Smooth muscle cell (in vitro differentiated cells): ENCODE results near the gene KRTCAP2. TPM values are rescaled to one million over a fixed set of nuclear protein-coding genes. Genes with fewer than 3 reads are reported as not detected.
A peak's percentile ranks its signal among the peaks of the same experiment; 100 is the strongest.
"Not testable (repeated sequence)": the region's sequence is repeated elsewhere in the genome, so short reads cannot be mapped to it uniquely, and the experiment has no call there.

Experiments
- DNase-seq: peaks from one replicate; lab custom pipeline; 2025; ENCODE audit not compliant: unreplicated experiment; lab: John Stamatoyannopoulos, UW
- H2AFZ ChIP-seq: fragments of 200-600 bp; sonication (generic); 2 replicates; pipeline ENCODE4 v1.6.0; 2016; ENCODE audit warnings: antibody characterized with exemption, low read depth, mild to moderate bottlenecking
- H3F3A ChIP-seq: fragments of 200-600 bp; sonication (generic); 2 replicates; pipeline ENCODE4 v1.6.0; 2017; ENCODE audit warnings: antibody characterized with exemption, low read depth
- H3K27ac ChIP-seq: fragments of 200-600 bp; sonication (generic); 2 replicates; pipeline ENCODE4 v1.5.1; 2016; ENCODE audit warnings: low read depth, mild to moderate bottlenecking
- H3K27me3 ChIP-seq: fragments of 200-600 bp; sonication (generic); 2 replicates; pipeline ENCODE4 v1.6.1; 2016; ENCODE audit warnings: low read depth, mild to moderate bottlenecking
- H3K36me3 ChIP-seq: fragments of 200-600 bp; sonication (generic); 2 replicates; pipeline ENCODE4 v1.5.1; 2016; ENCODE audit warnings: low read depth
- H3K4me1 ChIP-seq: fragments of 200-600 bp; sonication (generic); 2 replicates; pipeline ENCODE4 v1.5.1; 2016; ENCODE audit warnings: low read depth
- H3K4me2 ChIP-seq: fragments of 200-600 bp; sonication (generic); 2 replicates; pipeline ENCODE4 v1.6.0; 2016; ENCODE audit warnings: mild to moderate bottlenecking
- H3K4me3 ChIP-seq: fragments of 200-600 bp; sonication (generic); 2 replicates; pipeline ENCODE4 v1.5.1; 2016; ENCODE audit warnings: mild to moderate bottlenecking
- H3K79me2 ChIP-seq: fragments of 200-600 bp; sonication (generic); 2 replicates; pipeline ENCODE4 v1.6.0; 2016; ENCODE audit warnings: low read depth, mild to moderate bottlenecking
- H3K9ac ChIP-seq: fragments of 200-600 bp; sonication (generic); 2 replicates; pipeline ENCODE4 v1.6.0; 2016; ENCODE audit warnings: low read depth
- H3K9me3 ChIP-seq: fragments of 200-600 bp; sonication (generic); replicated peaks from 2 replicates; pipeline ENCODE4 v1.5.1; 2016; ENCODE audit warnings: low read depth
- H4K20me1 ChIP-seq: fragments of 200-600 bp; sonication (generic); 2 replicates; pipeline ENCODE4 v1.6.0; 2016; ENCODE audit warnings: low read depth
- CTCF ChIP-seq: fragments of 200-600 bp; sonication (generic); IDR thresholded peaks from 2 replicates; pipeline ENCODE4 v1.5.1; 2017; ENCODE audit warnings: borderline replicate concordance, mild to moderate bottlenecking, antibody characterized with exemption; ENCODE audit not compliant: insufficient read depth, poor library complexity, severe bottlenecking
- WGBS: methylation state at CpG from one replicate; pipeline ENCODE4 v1.1.7; 2016; ENCODE audit warnings: low lambda C conversion rate; 5-methylcytosine and 5-hydroxymethylcytosine counted together
- polyA plus RNA-seq: library from polyadenylated mRNA; unstranded; fragments of >200 nt; fragmentation: Nextera tagmentation; extraction: Ambion mirVana; gene quantifications from 2 replicates; pipeline ENCODE4 v1.2.1, GENCODE V29; 2016
- total RNA-seq: library from RNA; depleted of rRNA; stranded (reverse); fragments of >200 nt; gene quantifications from 2 replicates; pipeline ENCODE4 v1.2.3, GENCODE V29; 2014

The KRTCAP2 gene
- total and polyA plus RNA-seq, 2 experiments from 2014 or later, result 283 to 607 TPM

GRCh38 chr1:155168456-155169210, 4.5 kb downstream of the KRTCAP2 start:
- H3K79me2 ChIP-seq, result peaks cover 16% of the 10 kb centered on the region
- no peak for DNase-seq
- H3K27me3 ChIP-seq, result no peaks in the 10 kb centered on the region
- no peak overlapping the region for H3K4me2 ChIP-seq
- no peak overlapping the region for H2AFZ ChIP-seq
- no peak for TF ChIP-seq CTCF
- no peak overlapping the region for H3K9ac ChIP-seq
- no peak overlapping the region for H3K4me3 ChIP-seq
- H3K4me1 ChIP-seq, result peaks cover 13% of the 10 kb centered on the region
- H3K9me3 ChIP-seq, result no peaks in the 10 kb centered on the region
- no peaks in the 10 kb centered on the region for H3F3A ChIP-seq
- H4K20me1 ChIP-seq, result no peaks in the 10 kb centered on the region
- H3K36me3 ChIP-seq, result no peaks in the 10 kb centered on the region
- H3K27ac ChIP-seq, result no peak overlapping the region
- 97% methylated on average over 10 of the region's 10 CpGs for WGBS

GRCh38 chr1:155168105-155168445, 5.0 kb downstream of the KRTCAP2 start:
- not testable (repeated sequence) for H2AFZ ChIP-seq, H3K27ac ChIP-seq, H3K4me3 ChIP-seq, H3K9ac ChIP-seq, H3K9me3 ChIP-seq, DNase-seq, H3K36me3 ChIP-seq, H4K20me1 ChIP-seq, H3K27me3 ChIP-seq, H3F3A ChIP-seq
- peaks cover 13% of the 10 kb centered on the region for H3K4me1 ChIP-seq
- WGBS, result 67% methylated on average over 4 of the region's 4 CpGs
- H3K4me2 ChIP-seq, result peak overlapping the region; percentile 60
- H3K79me2 ChIP-seq, result peaks cover 16% of the 10 kb centered on the region

GRCh38 chr1:155167166-155168104, 5.7 kb downstream of the KRTCAP2 start:
- peaks cover 13% of the 10 kb centered on the region for H3K4me1 ChIP-seq
- H3K79me2 ChIP-seq, result peaks cover 16% of the 10 kb centered on the region
- no peaks in the 10 kb centered on the region for H3F3A ChIP-seq
- WGBS, result 11% methylated on average over 26 of the region's 28 CpGs
- peak; percentile 93 for TF ChIP-seq CTCF
- no peak overlapping the region for H2AFZ ChIP-seq
- peak overlapping the region; percentile 60 for H3K4me2 ChIP-seq
- no peaks in the 10 kb centered on the region for H3K27me3 ChIP-seq
- no peaks in the 10 kb centered on the region for H4K20me1 ChIP-seq
- no peak overlapping the region for H3K9ac ChIP-seq
- H3K4me3 ChIP-seq, result peak overlapping the region; percentile 27
- no peaks in the 10 kb centered on the region for H3K36me3 ChIP-seq
- DNase-seq, result peak; percentile 46
- no peak overlapping the region for H3K27ac ChIP-seq
- no peaks in the 10 kb centered on the region for H3K9me3 ChIP-seq

- no peaks in the 10 kb centered on the region for H3F3A ChIP-seq
- no peaks in the 10 kb centered on the region for H3K36me3 ChIP-seq
- peaks cover 8% of the 10 kb centered on the region for H3K4me1 ChIP-seq
- H4K20me1 ChIP-seq, result no peaks in the 10 kb centered on the region
- H2AFZ ChIP-seq, result no peak overlapping the region
- no peak overlapping the region for H3K9ac ChIP-seq
- no peaks in the 10 kb centered on the region for H3K27me3 ChIP-seq
- H3K9me3 ChIP-seq, result no peaks in the 10 kb centered on the region
- no peak for TF ChIP-seq CTCF
- peaks cover 9% of the 10 kb centered on the region for H3K79me2 ChIP-seq
- DNase-seq, result no peak
- no peak overlapping the region for H3K4me3 ChIP-seq
- H3K4me2 ChIP-seq, result no peak overlapping the region
- 41% methylated on average over 19 of the region's 27 CpGs for WGBS
- H3K27ac ChIP-seq, result no peak overlapping the region
Observed at GRCh38 chr1:155166471-155167165, 6.5 kb downstream of the KRTCAP2 start.
